Brain microvascular endothelial cell (primary cell): Measurements from ENCODE around the gene PRDM2.

Experiments used
- DNase-seq: peaks from one replicate; pipeline ENCODE4 v3.0.0-alpha.2; 2020
- H3K27ac ChIP-seq: fragments of 250-450 bp; sonication (Bioruptor Pico); 2 replicates; pipeline ENCODE4 v1.5.1; 2020; ENCODE audit warnings: mild to moderate bottlenecking, moderate library complexity
- H3K27me3 ChIP-seq: fragments of 250-450 bp; sonication (Bioruptor Pico); replicated peaks from 2 replicates; pipeline ENCODE4 v1.5.1; 2020; ENCODE audit warnings: mild to moderate bottlenecking
- H3K36me3 ChIP-seq: fragments of 250-450 bp; sonication (Bioruptor Pico); replicated peaks from 2 replicates; pipeline ENCODE4 v1.5.1; 2020; ENCODE audit warnings: mild to moderate bottlenecking
- H3K4me3 ChIP-seq: 2 replicates; pipeline ENCODE4 v1.5.1; 2011; ENCODE audit warnings: low read depth, mild to moderate bottlenecking, control low read depth, low read length, moderate library complexity
- CTCF ChIP-seq: IDR thresholded peaks from 2 replicates; pipeline ENCODE4 v1.5.1; 2011; ENCODE audit warnings: low read depth, mild to moderate bottlenecking, moderate library complexity, low read length, control low read depth, inconsistent platforms; ENCODE audit errors: missing control alignments
- in situ Hi-C: cut with HindIII; loops from 2 replicates; pipeline ENCODE4 v1.10.0; 2017; ENCODE audit warnings: low sequenced_read_pairs, low pct_ligation_motif_present

Gene PRDM2

GRCh38 chr1:13824626-13825025 is 124.6 kb downstream of the PRDM2 start:
- no peak for DNase-seq
- no peaks in the 10 kb centered on the region for H3K27me3 ChIP-seq
- TF ChIP-seq CTCF, result no peak

GRCh38 chr1:13825033-13825432 is 125.0 kb downstream of the PRDM2 start:
- Histone ChIP-seq H3K27ac (no peak overlapping the region), H3K36me3 (no peaks in the 10 kb centered on the region), H3K27me3 (no peaks in the 10 kb centered on the region), H3K4me3 (no peak overlapping the region)
- no peak for TF ChIP-seq CTCF
- no peak for DNase-seq
- in situ Hi-C loops, result no loop called here

More at GRCh38 chr1:13824626-13825025, 124.6 kb downstream of the PRDM2 start:
- H3K4me3 ChIP-seq, result no peak overlapping the region
- no peaks in the 10 kb centered on the region for H3K36me3 ChIP-seq
- no peak overlapping the region for H3K27ac ChIP-seq
- in situ Hi-C loops, result no loop called here

- Histone ChIP-seq H3K4me3 (no peak overlapping the region), H3K36me3 (no peaks in the 10 kb centered on the region), H3K27ac (no peak overlapping the region), H3K27me3 (no peaks in the 10 kb centered on the region)
- no peak for DNase-seq
- TF ChIP-seq CTCF, result no peak
- in situ Hi-C loops, result no loop called here
Observed at GRCh38 chr1:13826009-13826408, 126.0 kb downstream of the PRDM2 start.

- no peak for DNase-seq
- TF ChIP-seq CTCF, result no peak
- Histone ChIP-seq H3K27me3 (no peaks in the 10 kb centered on the region), H3K36me3 (no peaks in the 10 kb centered on the region), H3K27ac (no peak overlapping the region), H3K4me3 (no peak overlapping the region)
- in situ Hi-C loops, result no loop called here
Observed at GRCh38 chr1:13826591-13826990, 126.6 kb downstream of the PRDM2 start.

GRCh38 chr1:13828454-13829151 is 128.6 kb downstream of the PRDM2 start:
- no peak overlapping the region for H3K27ac ChIP-seq
- no peak for DNase-seq
- no peak overlapping the region for H3K4me3 ChIP-seq
- TF ChIP-seq CTCF, result peak; percentile 36
- in situ Hi-C loops, result no loop called here
- no peaks in the 10 kb centered on the region for H3K36me3 ChIP-seq
- H3K27me3 ChIP-seq, result no peaks in the 10 kb centered on the region
